ENCODE results near the gene LNP1. TPM values are rescaled to one million over a fixed set of nuclear protein-coding genes. Genes with fewer than 3 reads are reported as not detected.

LNP1 gene
- total and polyA plus RNA-seq, 10 of the 15 experiments (the other 5 are each of a cell fraction or from before 2014, with no cell fraction given): 2.1 to 4.2 (median 2.7) TPM

GRCh38 chr3:100368441-100368840 is 32.9 kb upstream of the LNP1 start:
- DNase-seq (ENCODE audit: low read depth, low spot score): no peak
- no peak for ATAC-seq
- no peaks in the 10 kb centered on the region for H3K79me2 ChIP-seq (ENCODE audit: control insufficient read depth, insufficient read depth, low read length)
- H3K4me3 ChIP-seq: no peak overlapping the region
- peaks cover 8 to 26% of the 10 kb centered on the region in 2 experiments; a peak in 3 of 4 replicates for H3K36me3 ChIP-seq (ENCODE audit: control insufficient read depth in 2 of 2, insufficient read depth in 2 of 2, low read length in 1 of 2)
- H3K27me3 ChIP-seq (replicated peaks in 1 of 2; ENCODE audit: control insufficient read depth in 2 of 2, insufficient read depth in 2 of 2, low read length in 1 of 2): no peaks in the 10 kb centered on the region
- BruUV-seq (replicated peaks): no TSS peak
- FAIRE-seq: no peak
- H3K9me3 ChIP-seq (replicated peaks; ENCODE audit: control insufficient read depth, insufficient read depth, low read length): no peaks in the 10 kb centered on the region
- no peaks in the 10 kb centered on the region for H3K4me1 ChIP-seq (ENCODE audit: control insufficient read depth, insufficient read depth, low read length)
- no peak for TF ChIP-seq SREBF2 (IDR thresholded peaks at IDR 0.05; ENCODE audit: low read length)
- no peak for TF ChIP-seq RFX5 (IDR thresholded peaks at IDR 0.05; ENCODE audit: low read depth, low read length)
- TF ChIP-seq BCL11A (IDR thresholded peaks at IDR 0.05; ENCODE audit: low read depth, low read length): no peak
- no peak for TF ChIP-seq TAF1 (IDR thresholded peaks at IDR 0.05; ENCODE audit: borderline replicate concordance, low read depth, low read length)
- no peak for TF ChIP-seq TCF7 (IDR thresholded peaks at IDR 0.05; ENCODE audit: borderline replicate concordance)
- no peak for TF ChIP-seq BACH1 (IDR thresholded peaks at IDR 0.05; ENCODE audit: borderline replicate concordance)
- CTCF ChIA-PET: interaction anchor here (1.5 to 1.7 kb wide), 2 partner anchors 266 to 536 kb away, joined by 4 to 6 read pairs; no protein-coding TSS in a partner anchor
- SMC1A ChIA-PET (ENCODE audit: uncharacterized antibody, unreplicated experiment): interaction anchor here (1.0 kb wide), 1 partner anchor 14 kb away, joined by 4 read pairs; no protein-coding TSS in a partner anchor
- intact Hi-C loops (cut with micrococcal nuclease; ENCODE audit: unreplicated experiment) (no loop called here), in situ Hi-C loops (cut with MboI) (no loop called here)
- RAD21 ChIA-PET (ENCODE audit: unreplicated experiment): no interaction called here
- no peak overlapping the region for H3K9ac ChIP-seq (ENCODE audit: control insufficient read depth, insufficient read depth, low read length)
- WGBS (ENCODE audit: insufficient coverage, insufficient replicate concordance, low lambda C conversion rate, missing lambda C conversion rate): 97% methylated on average over 8 of the region's 8 CpGs
- H4K20me1 ChIP-seq (ENCODE audit: control insufficient read depth, insufficient read depth): no peaks in the 10 kb centered on the region
- POLR2A ChIA-PET: no interaction called here
- H3K27ac ChIP-seq (ENCODE audit: control insufficient read depth, insufficient read depth): no peak overlapping the region
- H3K4me2 ChIP-seq (ENCODE audit: control insufficient read depth, insufficient read depth): no peak overlapping the region
- H2AFZ ChIP-seq (ENCODE audit: control insufficient read depth, low read depth, low read length): no peak overlapping the region

GRCh38 chr3:100370756-100371155 is 30.6 kb upstream of the LNP1 start:
- TF ChIP-seq POLR2AphosphoS2 (IDR thresholded peaks at IDR 0.05; ENCODE audit: low read depth, low read length) (no peak), ATF2 (IDR thresholded peaks at IDR 0.05; ENCODE audit: low read length) (no peak), ZBTB33 (IDR thresholded peaks at IDR 0.05) (no peak), DPF2 (IDR thresholded peaks at IDR 0.05) (no peak), JUNB (IDR thresholded peaks at IDR 0.05) (no peak), POLR2A (IDR thresholded peaks at IDR 0.05; ENCODE audit: low read depth, low read length) (no peak), HDGF (IDR thresholded peaks at IDR 0.05) (no peak), BHLHE40 (IDR thresholded peaks at IDR 0.05; ENCODE audit: borderline replicate concordance in 1 of 2, low read depth in 2 of 2, low read length in 1 of 2) (no peak), NR2C2 (IDR thresholded peaks at IDR 0.05; ENCODE audit: borderline replicate concordance, control insufficient read depth, insufficient read length, low read depth) (no peak)
- SMC1A ChIA-PET (ENCODE audit: uncharacterized antibody, unreplicated experiment): interaction anchor here (0.9 to 1.7 kb wide), 4 partner anchors 9 to 93 kb away, joined by 3 to 5 read pairs (median 4); no protein-coding TSS in a partner anchor
- RAD21 ChIA-PET (ENCODE audit: unreplicated experiment): no interaction called here
- WGBS (ENCODE audit: insufficient coverage, insufficient replicate concordance, low lambda C conversion rate, missing lambda C conversion rate): 94% methylated on average over 1 of the region's 1 CpG
- Histone ChIP-seq H3K27me3 (replicated peaks in 1 of 2; ENCODE audit: control insufficient read depth in 2 of 2, insufficient read depth in 2 of 2, low read length in 1 of 2) (no peaks in the 10 kb centered on the region), H4K20me1 (ENCODE audit: control insufficient read depth, insufficient read depth) (no peaks in the 10 kb centered on the region), H3K4me3 (no peak overlapping the region), H3K9me3 (replicated peaks; ENCODE audit: control insufficient read depth, insufficient read depth, low read length) (no peaks in the 10 kb centered on the region), H3K79me2 (ENCODE audit: control insufficient read depth, insufficient read depth, low read length) (no peaks in the 10 kb centered on the region), H3K36me3 (ENCODE audit: control insufficient read depth in 2 of 2, insufficient read depth in 2 of 2, low read length in 1 of 2) (peaks cover 8 to 16% of the 10 kb centered on the region in 2 experiments; a peak in 3 of 4 replicates), H3K4me1 (ENCODE audit: control insufficient read depth, insufficient read depth, low read length) (no peaks in the 10 kb centered on the region), H3K27ac (ENCODE audit: control insufficient read depth, insufficient read depth) (no peak overlapping the region), H3K9ac (ENCODE audit: control insufficient read depth, insufficient read depth, low read length) (no peak overlapping the region), H2AFZ (ENCODE audit: control insufficient read depth, low read depth, low read length) (no peak overlapping the region), H3K4me2 (ENCODE audit: control insufficient read depth, insufficient read depth) (no peak overlapping the region)
- no peak for DNase-seq (ENCODE audit: low read depth, low spot score)
- CTCF ChIA-PET: interaction anchor here (1.3 kb wide), 1 partner anchor 33 kb away, joined by 3 read pairs; no protein-coding TSS in a partner anchor
- in situ Hi-C loops (cut with MboI): no loop called here
- POLR2A ChIA-PET: no interaction called here
- no peak for ATAC-seq
- BruUV-seq (replicated peaks): no TSS peak
- no peak for FAIRE-seq
- intact Hi-C loops (cut with micrococcal nuclease; ENCODE audit: unreplicated experiment): no loop called here
